Type B pancreatic cell (in vitro differentiated cells): Measurements from ENCODE around the gene LRP4. TPM values are rescaled to one million over a fixed set of nuclear protein-coding genes. Genes with fewer than 3 reads are reported as not detected.

ENCODE experiments used
- DNase-seq: peaks from one replicate; pipeline ENCODE4 v3.0.0; 2021; ENCODE audit warnings: mixed read lengths; ENCODE audit not compliant: unreplicated experiment; ENCODE audit errors: extremely low spot score
- H3K27ac Mint-ChIP-seq: 2 replicates; pipeline ENCODE4 v1.8.0; 2021; ENCODE audit warnings: mild to moderate bottlenecking, mixed read lengths
- H3K27me3 Mint-ChIP-seq: 2 replicates; pipeline ENCODE4 v1.8.0; 2021; ENCODE audit warnings: mixed read lengths
- H3K36me3 Mint-ChIP-seq: 2 replicates; pipeline ENCODE4 v1.8.0; 2021; ENCODE audit warnings: mixed read lengths
- H3K4me1 Mint-ChIP-seq: one replicate; pipeline ENCODE4 v1.8.0; 2021; ENCODE audit warnings: mixed read lengths; ENCODE audit not compliant: unreplicated experiment
- H3K4me3 Mint-ChIP-seq: 2 replicates; pipeline ENCODE4 v1.8.0; 2021; ENCODE audit warnings: mild to moderate bottlenecking, mixed read lengths
- H3K9me3 Mint-ChIP-seq: 2 replicates; pipeline ENCODE4 v1.8.0; 2021; ENCODE audit warnings: mixed read lengths
- CTCF ChIP-seq: fragments of 200-600 bp; sonication (generic); conservative IDR thresholded peaks from 2 replicates; pipeline ENCODE4 v1.5.0; 2021; ENCODE audit warnings: antibody characterized with exemption, mild to moderate bottlenecking
- total RNA-seq: library from RNA; stranded (reverse); gene quantifications from 2 replicates; pipeline ENCODE4 v1.2.1, GENCODE V29; 2021; ENCODE audit warnings: low replicate concordance

The LRP4 gene
- total RNA-seq, 1 donor from 2014 or later = 46.9 TPM

- H3K36me3 Mint-ChIP-seq = peaks cover under 1% of the 10 kb centered on the region
- no peak overlapping the region for H3K4me3 Mint-ChIP-seq
- no peak for DNase-seq
- H3K9me3 Mint-ChIP-seq = no peaks in the 10 kb centered on the region
- H3K27ac Mint-ChIP-seq = no peak overlapping the region
- peaks cover 23% of the 10 kb centered on the region for H3K4me1 Mint-ChIP-seq
- TF ChIP-seq CTCF = no peak
- H3K27me3 Mint-ChIP-seq = no peaks in the 10 kb centered on the region
Observed at GRCh38 chr11:46836870-46837269, 81.5 kb downstream of the LRP4 start.

- Mint-ChIP-seq H3K36me3 (peaks cover under 1% of the 10 kb centered on the region), H3K4me1 (peaks cover 24% of the 10 kb centered on the region), H3K27me3 (no peaks in the 10 kb centered on the region), H3K27ac (no peak overlapping the region), H3K9me3 (no peaks in the 10 kb centered on the region), H3K4me3 (no peak overlapping the region)
- no peak for DNase-seq
- TF ChIP-seq CTCF = no peak
Observed at GRCh38 chr11:46836431-46836830, 81.9 kb downstream of the LRP4 start.

- H3K27me3 Mint-ChIP-seq = no peaks in the 10 kb centered on the region
- H3K4me3 Mint-ChIP-seq = no peak overlapping the region
- no peak overlapping the region for H3K27ac Mint-ChIP-seq
- no peak for TF ChIP-seq CTCF
- DNase-seq = no peak
- H3K9me3 Mint-ChIP-seq = no peaks in the 10 kb centered on the region
- peaks cover 4% of the 10 kb centered on the region for H3K36me3 Mint-ChIP-seq
- H3K4me1 Mint-ChIP-seq = peaks cover 28% of the 10 kb centered on the region
Observed at GRCh38 chr11:46835897-46836296, 82.5 kb downstream of the LRP4 start.

GRCh38 chr11:46834821-46835220 lies 83.5 kb downstream of the LRP4 start:
- no peak for TF ChIP-seq CTCF
- DNase-seq = no peak
- Mint-ChIP-seq H3K36me3 (peaks cover 4% of the 10 kb centered on the region), H3K27ac (no peak overlapping the region), H3K9me3 (no peaks in the 10 kb centered on the region), H3K27me3 (no peaks in the 10 kb centered on the region), H3K4me1 (peaks cover 29% of the 10 kb centered on the region), H3K4me3 (no peak overlapping the region)

GRCh38 chr11:46832511-46833214 lies 85.7 kb downstream of the LRP4 start:
- no peak for DNase-seq
- Mint-ChIP-seq H3K27ac (no peak overlapping the region), H3K9me3 (no peaks in the 10 kb centered on the region), H3K27me3 (no peaks in the 10 kb centered on the region), H3K4me3 (no peak overlapping the region), H3K36me3 (peaks cover 4% of the 10 kb centered on the region), H3K4me1 (peaks cover 31% of the 10 kb centered on the region)
- TF ChIP-seq CTCF = no peak
